NCI-H2227 (cell line): ENCODE results near the gene TAF11L7.
"Not testable (repeated sequence)": the region's sequence is repeated elsewhere in the genome, so short reads cannot be mapped to it uniquely, and the experiment has no call there.

Source experiments
- DNase-seq: peaks from one replicate; lab custom pipeline; 2025; ENCODE audit not compliant: unreplicated experiment; lab: John Stamatoyannopoulos, UW

The TAF11L7 gene

DNA sequence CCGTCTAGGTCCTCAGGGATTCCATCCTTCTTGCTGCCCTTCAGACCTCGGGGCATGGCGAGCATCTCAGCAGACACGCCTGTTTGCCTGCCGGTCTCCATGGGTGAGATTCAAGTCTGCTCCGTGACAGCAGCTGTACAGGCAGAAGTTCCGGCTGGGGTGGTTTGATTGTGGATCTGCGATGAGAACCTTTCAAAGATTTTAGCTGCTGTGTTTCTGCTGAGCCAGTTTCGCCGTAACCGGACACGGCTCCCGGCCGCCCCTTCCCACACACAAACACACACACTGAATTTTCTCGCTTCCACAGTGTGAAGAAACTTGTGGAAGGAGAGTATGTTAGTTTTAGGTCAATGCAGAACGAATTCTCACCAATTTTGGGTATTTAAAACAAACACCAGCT is at the start of gene TAF11L7:
Gene TAF11L7 (minus strand): TSS at position 101 of the 400 bp plus-strand sequence.
- not testable (repeated sequence) for DNase-seq

DNA sequence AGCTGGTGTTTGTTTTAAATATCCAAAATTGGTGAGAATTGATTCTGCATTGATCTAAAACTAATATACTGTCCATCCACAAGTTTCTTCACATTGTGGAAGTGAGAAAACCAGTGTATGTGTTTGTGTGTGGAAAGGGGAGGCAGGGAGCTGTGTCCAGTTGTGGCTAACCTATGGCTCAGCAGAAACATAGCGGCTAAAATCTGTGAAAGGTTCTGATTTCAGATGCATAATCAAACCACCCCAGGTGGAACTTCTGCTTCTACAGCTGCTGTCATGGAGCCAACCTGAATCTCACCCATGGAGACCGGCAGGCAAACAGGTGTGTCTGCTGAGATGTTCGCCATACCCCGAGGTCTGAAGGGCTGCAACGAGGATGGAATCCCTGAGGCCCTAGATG is 48.6 kb upstream of the TAF11L7 start, which contains the start of gene TAF11L14:
Gene TAF11L14 (plus strand): TSS at position 301 of the 400 bp plus-strand sequence.
- no peak for DNase-seq

DNA sequence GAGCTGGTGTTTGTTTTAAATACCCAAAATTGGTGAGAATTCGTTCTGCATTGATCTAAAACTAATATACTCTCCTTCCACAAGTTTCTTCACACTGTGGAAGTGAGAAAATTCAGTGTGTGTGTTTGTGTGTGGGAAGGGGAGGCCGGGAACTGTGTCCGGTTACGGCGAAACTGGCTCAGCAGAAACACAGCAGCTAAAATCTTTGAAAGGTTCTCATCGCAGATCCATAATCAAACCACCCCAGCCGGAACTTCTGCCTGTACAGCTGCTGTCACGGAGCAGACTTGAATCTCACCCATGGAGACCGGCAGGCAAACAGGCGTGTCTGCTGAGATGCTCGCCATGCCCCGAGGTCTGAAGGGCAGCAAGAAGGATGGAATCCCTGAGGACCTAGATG is 46.2 kb upstream of the TAF11L7 start, which contains the start of gene TAF11L13:
Gene TAF11L13 (plus strand): TSS at position 301 of the 400 bp plus-strand sequence.
- not testable (repeated sequence) for DNase-seq

DNA sequence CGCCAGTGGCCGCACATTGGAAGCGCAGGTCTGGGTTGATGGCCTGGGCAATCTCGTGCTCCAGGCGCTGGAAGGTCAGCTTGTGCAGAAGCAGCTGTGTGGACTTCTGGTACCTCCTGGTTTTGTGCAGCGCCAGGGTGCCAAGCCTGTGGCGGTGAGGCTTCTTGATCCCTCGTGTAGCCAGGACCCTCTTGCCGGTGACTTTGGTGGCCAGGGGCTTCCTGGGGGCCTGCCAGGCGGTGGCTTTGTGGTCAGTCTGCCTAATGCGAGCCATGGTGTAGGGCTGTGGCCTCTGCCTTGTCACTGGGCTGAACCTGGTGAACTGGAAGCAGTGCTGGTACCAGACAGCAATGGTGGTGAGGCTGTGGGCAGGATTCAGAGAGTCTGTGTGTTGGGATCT is 40.1 kb upstream of the TAF11L7 start:
- DNase-seq = no peak

DNA sequence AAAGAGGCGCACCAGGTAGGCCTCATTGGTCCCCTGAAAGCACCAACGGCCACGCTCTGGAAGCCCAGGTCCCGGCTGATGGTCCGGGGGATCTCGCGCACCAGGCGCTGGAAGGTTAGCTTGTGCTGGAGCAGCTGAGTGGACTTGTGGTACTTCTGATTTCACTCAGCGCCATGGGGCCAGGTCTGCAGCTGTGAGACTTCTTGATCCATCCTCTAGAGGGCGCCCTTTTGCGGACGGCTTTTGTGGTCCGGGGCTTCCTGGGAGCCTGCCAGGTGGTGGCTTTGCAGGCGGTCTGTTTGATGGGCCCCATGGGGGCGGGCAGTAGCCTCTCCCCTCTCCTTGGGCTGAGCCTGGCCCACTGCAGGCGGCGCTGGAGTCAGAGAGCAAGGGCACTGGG is 35.1 kb upstream of the TAF11L7 start:
- no peak for DNase-seq

DNA sequence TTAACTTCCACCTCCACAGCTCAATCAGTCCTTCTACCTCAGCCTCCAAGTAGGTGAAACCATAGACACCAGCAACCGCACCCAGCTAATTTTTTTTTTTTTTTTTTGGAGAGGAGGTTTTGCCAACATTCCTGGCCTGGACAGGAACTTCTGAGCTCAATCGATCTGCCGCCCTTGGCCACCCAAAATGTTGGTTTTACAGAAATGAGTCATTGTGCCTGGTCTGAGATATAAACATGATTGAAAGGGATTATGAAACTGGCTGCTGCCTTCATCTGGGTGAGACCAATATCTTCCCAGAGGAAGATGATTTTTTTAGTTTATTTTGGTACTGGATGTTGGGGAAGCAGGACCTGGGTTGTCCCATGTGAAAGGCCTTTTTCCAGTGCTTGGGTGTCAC is 33.8 kb upstream of the TAF11L7 start:
- no peak for DNase-seq

DNA sequence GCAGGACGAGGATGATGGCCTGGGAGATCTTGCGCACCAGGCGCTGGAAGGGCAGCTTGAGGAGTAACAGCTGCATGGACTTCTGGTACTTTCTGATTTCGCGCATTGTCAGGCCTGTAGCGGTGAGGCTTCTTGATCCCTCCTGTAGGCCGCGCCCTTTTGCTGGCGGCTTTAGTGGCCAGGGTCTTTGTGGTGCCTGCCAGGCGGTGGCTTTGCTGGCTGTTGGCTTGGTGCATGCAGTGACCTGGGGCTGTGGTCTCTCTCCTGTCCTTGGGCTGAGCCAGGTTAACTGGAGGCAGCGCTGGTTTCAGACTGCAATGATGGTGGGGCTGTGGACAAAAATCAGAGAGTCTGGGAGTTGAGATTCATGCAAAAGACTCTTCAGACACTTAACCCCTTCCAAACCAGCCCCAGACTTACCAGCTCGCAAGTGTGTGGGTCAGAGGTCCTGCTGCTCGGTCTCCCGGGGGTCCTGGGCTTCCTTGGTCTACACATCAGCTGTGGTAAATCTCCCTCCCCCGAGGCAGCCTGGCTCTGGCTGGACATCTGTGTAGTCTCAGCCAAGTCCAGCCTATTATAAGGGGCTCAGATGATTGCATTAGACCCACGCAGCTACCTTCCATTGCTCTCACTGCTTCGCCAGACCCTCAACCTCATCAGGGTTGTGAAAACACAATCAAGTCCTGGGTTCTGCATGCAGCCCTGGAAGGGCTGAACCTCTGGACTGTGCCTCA is 29.5 kb upstream of the TAF11L7 start:
- DNase-seq = no peak

DNA sequence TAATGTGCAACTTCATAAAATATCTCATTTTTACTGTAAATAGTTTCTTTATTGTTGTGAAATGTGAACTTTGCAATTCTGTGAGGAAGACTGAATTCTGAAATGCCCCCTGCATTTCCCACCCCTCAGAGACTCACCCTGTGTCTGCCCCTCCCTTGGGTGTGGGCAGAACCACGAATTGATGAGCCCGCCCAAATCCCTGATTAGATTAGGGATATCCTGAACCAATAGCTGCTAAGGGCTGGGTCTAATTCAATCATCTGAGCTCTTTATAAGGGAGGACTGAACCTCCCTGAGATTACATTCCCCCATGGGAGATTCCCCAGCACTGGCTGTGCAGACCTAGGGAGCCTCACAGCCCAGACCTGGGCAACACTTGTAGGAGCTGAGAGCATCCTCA is 24.5 kb upstream of the TAF11L7 start, which contains the start of gene TAF11L12:
Gene TAF11L12 (plus strand): TSS at position 301 of the 400 bp plus-strand sequence.
- not testable (repeated sequence) for DNase-seq

DNA sequence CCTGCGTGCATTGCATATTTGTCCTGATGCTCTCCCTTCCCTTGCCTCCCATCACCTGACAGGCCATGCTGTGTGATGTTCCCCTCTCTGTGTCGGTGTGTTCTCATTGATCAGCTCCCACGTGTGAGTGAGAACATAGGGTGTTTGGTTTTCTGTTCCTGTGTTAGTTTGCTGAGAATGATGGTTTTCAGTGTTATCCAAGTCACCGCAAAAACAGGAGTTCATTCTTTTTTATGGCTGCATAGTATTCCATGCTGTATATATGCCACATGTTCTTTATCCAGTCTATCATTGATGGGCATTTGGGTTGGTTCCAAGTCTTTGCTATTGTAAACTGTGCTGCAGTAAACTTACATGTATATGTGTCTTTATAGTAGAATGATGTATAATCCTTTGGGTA is 21.9 kb upstream of the TAF11L7 start:
- DNase-seq = not testable (repeated sequence)

DNA sequence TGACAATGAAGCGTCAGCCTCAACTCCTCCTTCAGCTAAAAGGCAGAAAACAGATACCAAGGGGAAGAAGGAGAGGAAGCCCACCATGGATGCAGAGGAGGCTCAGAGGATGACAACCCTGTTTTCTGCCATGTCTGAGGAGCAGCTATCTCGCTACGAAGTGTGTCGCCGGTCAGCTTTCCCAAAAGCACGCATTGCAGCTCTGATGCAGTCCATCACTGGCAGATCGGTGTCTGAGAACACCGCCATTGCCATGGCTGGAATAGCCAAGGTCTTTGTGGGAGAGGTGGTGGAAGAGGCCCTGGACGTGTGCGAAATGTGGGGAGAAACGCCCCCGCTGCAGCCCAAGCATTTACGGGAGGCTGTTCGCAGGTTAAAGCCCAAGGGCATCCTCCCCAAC is 19.4 kb upstream of the TAF11L7 start:
- DNase-seq = no peak

DNA sequence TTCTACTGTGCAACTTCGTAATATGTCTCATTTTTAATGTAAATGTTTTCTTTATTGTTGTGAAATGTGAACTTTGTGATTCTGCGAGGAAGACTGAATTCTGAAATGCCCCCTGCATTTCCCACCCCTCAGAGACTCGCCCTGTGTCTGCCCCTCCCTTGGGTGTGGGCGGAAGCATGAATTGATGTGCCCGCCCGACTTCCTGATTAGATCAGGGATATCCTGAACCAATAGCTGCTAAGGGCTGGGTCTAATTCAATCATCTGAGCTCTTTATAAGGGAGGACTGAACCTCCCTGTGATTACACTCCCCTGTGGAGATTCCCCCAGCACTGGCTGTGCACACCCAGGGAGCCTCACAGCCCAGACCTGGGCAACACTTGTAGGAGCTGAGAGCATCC is 18.3 kb upstream of the TAF11L7 start, which contains the start of gene TAF11L11:
Gene TAF11L11 (plus strand): TSS at position 304 of the 400 bp plus-strand sequence.
- not testable (repeated sequence) for DNase-seq

DNA sequence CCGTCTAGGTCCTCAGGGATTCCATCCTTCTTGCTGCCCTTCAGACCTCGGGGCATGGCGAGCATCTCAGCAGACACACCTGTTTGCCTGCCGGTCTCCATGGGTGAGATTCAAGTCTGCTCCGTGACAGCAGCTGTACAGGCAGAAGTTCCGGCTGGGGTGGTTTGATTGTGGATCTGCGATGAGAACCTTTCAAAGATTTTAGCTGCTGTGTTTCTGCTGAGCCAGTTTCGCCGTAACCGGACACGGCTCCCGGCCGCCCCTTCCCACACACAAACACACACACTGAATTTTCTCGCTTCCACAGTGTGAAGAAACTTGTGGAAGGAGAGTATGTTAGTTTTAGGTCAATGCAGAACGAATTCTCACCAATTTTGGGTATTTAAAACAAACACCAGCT is 12.2 kb upstream of the TAF11L7 start, which contains the start of gene TAF11L10:
Gene TAF11L10 (minus strand): TSS at position 101 of the 400 bp plus-strand sequence.
- DNase-seq = not testable (repeated sequence)

DNA sequence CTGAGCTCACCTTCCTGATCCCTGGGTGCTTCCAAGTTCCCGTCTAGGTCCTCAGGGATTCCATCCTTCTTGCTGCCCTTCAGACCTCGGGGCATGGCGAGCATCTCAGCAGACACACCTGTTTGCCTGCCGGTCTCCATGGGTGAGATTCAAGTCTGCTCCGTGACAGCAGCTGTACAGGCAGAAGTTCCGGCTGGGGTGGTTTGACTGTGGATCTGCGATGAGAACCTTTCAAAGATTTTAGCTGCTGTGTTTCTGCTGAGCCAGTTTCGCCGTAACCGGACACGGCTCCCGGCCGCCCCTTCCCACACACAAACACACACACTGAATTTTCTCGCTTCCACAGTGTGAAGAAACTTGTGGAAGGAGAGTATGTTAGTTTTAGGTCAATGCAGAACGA is 8.7 kb upstream of the TAF11L7 start, which contains the start of gene TAF11L9:
Gene TAF11L9 (minus strand): TSS at position 140 of the 400 bp plus-strand sequence.
- DNase-seq = not testable (repeated sequence)

DNA sequence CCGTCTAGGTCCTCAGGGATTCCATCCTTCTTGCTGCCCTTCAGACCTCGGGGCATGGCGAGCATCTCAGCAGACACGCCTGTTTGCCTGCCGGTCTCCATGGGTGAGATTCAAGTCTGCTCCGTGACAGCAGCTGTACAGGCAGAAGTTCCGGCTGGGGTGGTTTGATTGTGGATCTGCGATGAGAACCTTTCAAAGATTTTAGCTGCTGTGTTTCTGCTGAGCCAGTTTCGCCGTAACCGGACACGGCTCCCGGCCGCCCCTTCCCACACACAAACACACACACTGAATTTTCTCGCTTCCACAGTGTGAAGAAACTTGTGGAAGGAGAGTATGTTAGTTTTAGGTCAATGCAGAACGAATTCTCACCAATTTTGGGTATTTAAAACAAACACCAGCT is 5.3 kb upstream of the TAF11L7 start, which contains the start of gene TAF11L8:
Gene TAF11L8 (minus strand): TSS at position 101 of the 400 bp plus-strand sequence.
- DNase-seq = not testable (repeated sequence)
